Measurements from ENCODE around the gene HNRNPAB. TPM values are rescaled to one million over a fixed set of nuclear protein-coding genes. Genes with fewer than 3 reads are reported as not detected.

HNRNPAB gene
- total and polyA plus RNA-seq, 9 of the 15 experiments (the other 6 are each of a cell fraction or from before 2014, with no cell fraction given): 34.6 to 425 (median 236) TPM

DNA sequence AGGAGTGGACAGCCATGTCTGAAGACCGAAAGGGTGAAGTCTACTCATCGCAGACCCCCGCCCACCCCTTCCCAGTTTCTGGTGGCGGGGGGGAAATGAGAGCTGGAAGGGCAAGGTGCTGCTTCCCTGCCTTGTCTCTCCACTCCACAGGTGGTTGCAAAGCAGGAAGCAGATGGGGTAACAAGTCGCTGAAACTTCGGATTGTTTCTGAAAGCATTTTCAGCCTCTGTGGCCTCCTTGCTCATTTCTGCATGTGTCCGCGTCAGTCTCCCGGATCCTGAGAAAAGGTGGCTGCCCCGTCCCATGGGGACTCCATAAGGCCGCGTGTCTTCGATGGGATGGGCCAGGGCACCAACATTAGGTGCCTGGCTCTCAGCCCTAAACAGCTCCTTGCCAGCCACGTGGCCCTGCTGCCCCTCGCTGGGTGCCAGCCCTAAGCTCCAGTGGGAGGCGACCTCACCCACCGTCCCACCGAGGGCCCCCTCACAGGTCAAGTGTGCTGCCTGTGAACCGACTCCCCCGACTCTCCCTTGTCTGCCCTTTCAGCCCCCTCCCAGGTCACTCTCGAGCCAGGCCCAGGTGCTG, 27.3 kb downstream of the HNRNPAB start (continued):
- TF ChIP-seq ZBTB40 (IDR thresholded peaks at IDR 0.05): peak; percentile 32; the same call in 1 of the 2 replicates
- TF ChIP-seq ZBTB40 (CRISPR knock-in tag; IDR thresholded peaks at IDR 0.05): no peak
- no peak for TF ChIP-seq ZFX (CRISPR knock-in tag; IDR thresholded peaks at IDR 0.05)
- no peak for TF ChIP-seq CBFA2T3 (IDR thresholded peaks at IDR 0.05)
- no peak for TF ChIP-seq HMGN3 (IDR thresholded peaks at IDR 0.05; ENCODE audit: borderline replicate concordance, extremely low read depth, insufficient read length, low read depth, low read length)
- no peak for TF ChIP-seq ZNF449 (CRISPR knock-in tag; IDR thresholded peaks at IDR 0.05)
- no peak for TF ChIP-seq ZFP30 (CRISPR knock-in tag; IDR thresholded peaks at IDR 0.05; ENCODE audit: borderline replicate concordance)
- TF ChIP-seq, protein P1, sequence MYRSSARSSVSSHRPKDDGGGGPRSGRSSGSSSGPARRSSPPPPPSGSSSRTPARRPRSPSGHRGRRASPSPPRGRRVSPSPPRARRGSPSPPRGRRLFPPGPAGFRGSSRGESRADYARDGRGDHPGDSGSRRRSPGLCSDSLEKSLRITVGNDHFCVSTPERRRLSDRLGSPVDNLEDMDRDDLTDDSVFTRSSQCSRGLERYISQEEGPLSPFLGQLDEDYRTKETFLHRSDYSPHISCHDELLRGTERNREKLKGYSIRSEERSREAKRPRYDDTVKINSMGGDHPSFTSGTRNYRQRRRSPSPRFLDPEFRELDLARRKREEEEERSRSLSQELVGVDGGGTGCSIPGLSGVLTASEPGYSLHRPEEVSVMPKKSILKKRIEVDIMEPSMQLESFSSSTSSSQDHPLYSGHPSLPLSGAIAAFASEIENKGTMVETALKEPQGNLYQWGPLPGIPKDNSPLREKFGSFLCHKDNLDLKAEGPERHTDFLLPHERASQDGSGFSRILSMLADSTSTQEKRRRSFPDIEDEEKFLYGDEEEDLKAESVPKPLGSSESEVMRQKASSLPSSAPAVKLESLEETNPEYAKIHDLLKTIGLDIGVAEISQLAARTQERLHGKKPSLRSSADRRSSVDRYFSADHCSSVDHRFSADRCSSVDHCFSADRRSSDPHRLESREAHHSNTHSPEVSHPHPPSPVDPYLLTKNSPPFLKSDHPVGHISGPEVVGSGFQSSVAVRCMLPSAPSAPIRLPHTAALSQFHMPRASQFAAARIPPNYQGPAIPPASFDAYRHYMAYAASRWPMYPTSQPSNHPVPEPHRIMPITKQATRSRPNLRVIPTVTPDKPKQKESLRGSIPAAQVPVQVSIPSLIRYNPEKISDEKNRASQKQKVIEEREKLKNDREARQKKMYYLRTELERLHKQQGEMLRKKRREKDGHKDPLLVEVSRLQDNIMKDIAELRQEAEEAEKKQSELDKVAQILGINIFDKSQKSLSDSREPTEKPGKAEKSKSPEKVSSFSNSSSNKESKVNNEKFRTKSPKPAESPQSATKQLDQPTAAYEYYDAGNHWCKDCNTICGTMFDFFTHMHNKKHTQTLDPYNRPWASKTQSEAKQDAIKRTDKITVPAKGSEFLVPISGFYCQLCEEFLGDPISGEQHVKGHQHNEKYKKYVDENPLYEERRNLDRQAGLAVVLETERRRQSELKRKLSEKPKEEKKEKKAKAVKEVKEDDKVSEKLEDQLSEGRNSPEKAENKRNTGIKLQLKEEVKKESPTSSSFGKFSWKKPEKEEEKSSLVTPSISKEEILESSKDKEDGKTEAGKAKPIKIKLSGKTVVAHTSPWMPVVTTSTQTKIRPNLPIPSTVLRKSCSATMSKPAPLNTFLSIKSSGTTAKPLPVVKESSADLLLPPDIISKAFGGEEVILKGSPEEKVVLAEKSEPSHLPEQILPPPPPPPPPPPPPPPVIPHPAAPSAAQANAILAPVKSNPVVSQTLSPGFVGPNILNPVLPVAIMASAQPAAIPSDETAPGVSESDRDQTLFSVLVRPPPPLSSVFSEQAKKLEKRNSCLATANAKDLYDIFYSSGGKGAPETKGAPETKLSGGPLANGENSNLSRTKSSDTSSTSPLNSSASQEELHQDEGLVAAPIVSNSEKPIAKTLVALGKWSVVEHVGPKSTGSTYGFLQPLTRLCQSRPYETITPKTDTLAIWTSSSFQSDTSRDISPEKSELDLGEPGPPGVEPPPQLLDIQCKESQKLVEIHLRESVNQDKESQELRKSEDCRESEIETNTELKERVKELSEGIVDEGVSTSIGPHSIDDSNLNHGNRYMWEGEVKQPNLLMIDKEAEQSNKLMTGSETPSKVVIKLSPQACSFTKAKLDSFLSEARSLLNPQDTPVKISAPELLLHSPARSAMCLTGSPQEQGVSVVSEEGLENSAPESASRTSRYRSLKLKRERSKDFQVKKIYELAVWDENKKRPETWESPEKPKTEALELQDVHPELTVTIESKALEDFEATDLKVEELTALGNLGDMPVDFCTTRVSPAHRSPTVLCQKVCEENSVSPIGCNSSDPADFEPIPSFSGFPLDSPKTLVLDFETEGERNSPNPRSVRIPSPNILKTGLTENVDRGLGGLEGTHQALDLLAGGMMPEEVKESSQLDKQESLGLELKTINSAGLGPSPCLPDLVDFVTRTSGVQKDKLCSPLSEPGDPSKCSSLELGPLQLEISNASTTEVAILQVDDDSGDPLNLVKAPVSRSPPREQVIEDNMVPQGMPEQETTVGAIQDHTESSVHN (IDR thresholded peaks at IDR 0.05; ENCODE audit: borderline replicate concordance in 1 of 2, low read depth in 1 of 2): no peak

Data from K562 (cell line).